HepG2 (cell line): ENCODE measurements around the gene PEX11A. TPM values are rescaled to one million over a fixed set of nuclear protein-coding genes. Genes with fewer than 3 reads are reported as not detected.

Source experiments
- ATAC-seq: fragments of 200-7000 bp; cut with Tn5 transposase; 3 replicates; pipeline ENCODE4 v1.9.1; 2020; ENCODE audit warnings: mild to moderate bottlenecking, moderate library complexity
- BruUV-seq: library from RNA; stranded (reverse); fragments of 400-500 nt; replicated peaks from 2 replicates; lab custom pipeline; 2021; lab: Mats Ljungman, UMichigan
- CTCF ChIA-PET: fragments of 300-600 bp; formaldehyde crosslinking; extraction: SDS; loops from one replicate; lab custom pipeline; 2021; ENCODE audit warnings: low total read pairs, inconsistent platforms, low intra/inter-chr PET ratio; lab: Yijun Ruan, JAX
- POLR2A ChIA-PET: fragments of 350-600 bp; sonication (Branson Sonifier 250); formaldehyde crosslinking; loops from one replicate; lab custom pipeline; 2020; ENCODE audit warnings: antibody characterized with exemption, inconsistent platforms; lab: Yijun Ruan, JAX
- DNase-seq: peaks from one replicate; pipeline ENCODE4 v3.0.0-alpha.2; 2015; ENCODE audit warnings: low spot score
- FAIRE-seq: peaks from 3 replicates; lab custom pipeline; 2011; peaks lifted over from hg19 to GRCh38; lab: Jason Lieb, UNC
- H2AFZ ChIP-seq: one replicate; pipeline ENCODE4 v1.6.1; 2011; ENCODE audit warnings: low read length, inconsistent platforms
- H3K27ac ChIP-seq: fragments of 300-600 bp; 3 replicates; pipeline ENCODE4 v1.8.0; 2011; ENCODE audit warnings: mixed run types, mild to moderate bottlenecking, mixed read lengths, low read length, inconsistent platforms; ENCODE audit not compliant: insufficient read depth; ENCODE audit errors: extremely low read length
- H3K27me3 ChIP-seq, 2 experiments: fragments of 200-600 bp in 1 of 2; 2 replicates in 1 of 2; 3 replicates in 1 of 2; pipeline versions ENCODE4 v1.6.0 to v1.8.0; 2011; ENCODE audit warnings: low read length in 2 of 2, mild to moderate bottlenecking in 2 of 2, moderate library complexity in 2 of 2, inconsistent platforms in 1 of 2; ENCODE audit not compliant: insufficient read depth in 2 of 2, control insufficient read depth in 1 of 2
- H3K36me3 ChIP-seq, 2 experiments: fragments of 200-600 bp in 1 of 2; replicated peaks in 1 of 2; 2 replicates in 1 of 2; 3 replicates in 1 of 2; pipeline versions ENCODE4 v1.5.1 to v1.8.0; 2011; ENCODE audit warnings: low read length in 2 of 2, inconsistent platforms in 1 of 2; ENCODE audit not compliant: insufficient read depth in 2 of 2, control insufficient read depth in 1 of 2
- H3K4me1 ChIP-seq: 2 replicates; pipeline ENCODE4 v1.5.1; 2012; ENCODE audit warnings: low read length, inconsistent platforms; ENCODE audit not compliant: insufficient read depth
- H3K4me2 ChIP-seq: 2 replicates; pipeline ENCODE4 v1.6.0; 2011; ENCODE audit warnings: low read depth, low read length, inconsistent platforms
- H3K4me3 ChIP-seq, 3 experiments: fragments of 200-600 bp in 1 of 3; sonication (generic), shearing (Covaris generic) in 1 of 3; replicated peaks in 1 of 3; 2 replicates each; pipeline ENCODE4 v1.5.1; 2011 to 2016; ENCODE audit warnings: low read length in 3 of 3, inconsistent platforms in 2 of 3, low read depth in 2 of 3, mild to moderate bottlenecking in 2 of 3, control low read depth in 1 of 3, mixed read lengths in 1 of 3; ENCODE audit not compliant: insufficient read depth in 1 of 3
- H3K79me2 ChIP-seq: one replicate; pipeline ENCODE4 v1.6.1; 2011; ENCODE audit warnings: low read length, inconsistent platforms; ENCODE audit not compliant: insufficient read depth
- H3K9ac ChIP-seq: 2 replicates; pipeline ENCODE4 v1.6.0; 2011; ENCODE audit warnings: mild to moderate bottlenecking, low read depth, low read length, inconsistent platforms; ENCODE audit not compliant: insufficient read depth
- H3K9me3 ChIP-seq: 2 replicates; pipeline ENCODE4 v1.5.1; 2012; ENCODE audit warnings: mild to moderate bottlenecking, low read length
- H4K20me1 ChIP-seq: 2 replicates; pipeline ENCODE4 v1.6.0; 2011; ENCODE audit warnings: inconsistent platforms, mild to moderate bottlenecking, low read length, moderate library complexity; ENCODE audit not compliant: insufficient read depth
- JUNB ChIP-seq: sonication (generic); formaldehyde crosslinking; IDR thresholded peaks from 2 replicates; pipeline ENCODE4 v1.8.0; 2022; ENCODE audit warnings: missing genetic modification reagents, mild to moderate bottlenecking, borderline replicate concordance
- KAT8 ChIP-seq: IDR thresholded peaks from 2 replicates; pipeline ENCODE4 v1.6.1; 2016; ENCODE audit warnings: missing genetic modification reagents, missing compliant biosample characterization
- PREB ChIP-seq: sonication (generic); formaldehyde crosslinking; IDR thresholded peaks from 2 replicates; pipeline ENCODE4 v1.4.0; 2020; ENCODE audit warnings: missing genetic modification reagents
- SMAD3 ChIP-seq: sonication (generic); formaldehyde crosslinking; IDR thresholded peaks from 2 replicates; pipeline ENCODE4 v1.4.0; 2020; ENCODE audit warnings: missing genetic modification reagents
- SP2 ChIP-seq: sonication (generic); formaldehyde crosslinking; IDR thresholded peaks from 2 replicates; pipeline ENCODE4 v1.5.1; 2020; ENCODE audit warnings: mild to moderate bottlenecking, missing genetic modification reagents
- SP4 ChIP-seq: sonication (generic); formaldehyde crosslinking; IDR thresholded peaks from 2 replicates; pipeline ENCODE4 v1.8.1; 2023; ENCODE audit warnings: mild to moderate bottlenecking, missing genetic modification reagents
- TBL1XR1 ChIP-seq: fragments of 150-350 bp; IDR thresholded peaks from 2 replicates; pipeline ENCODE4 v1.6.1; 2014; ENCODE audit warnings: borderline replicate concordance, low read length; ENCODE audit not compliant: partially characterized antibody
- THYN1 ChIP-seq: sonication (generic); formaldehyde crosslinking; IDR thresholded peaks from 2 replicates; pipeline ENCODE4 v1.8.1; 2023; ENCODE audit warnings: low read depth, mild to moderate bottlenecking, moderate library complexity, missing genetic modification reagents, borderline replicate concordance
- TSC22D2 ChIP-seq: sonication (generic); formaldehyde crosslinking; IDR thresholded peaks from 2 replicates; pipeline ENCODE4 v1.5.1; 2020; ENCODE audit warnings: missing genetic modification reagents, mild to moderate bottlenecking, borderline replicate concordance
- ZNF230 ChIP-seq: sonication (generic); formaldehyde crosslinking; IDR thresholded peaks from 2 replicates; pipeline ENCODE4 v1.4.0; 2020; ENCODE audit warnings: mild to moderate bottlenecking, missing genetic modification reagents
- ZNF251 ChIP-seq: sonication (generic); formaldehyde crosslinking; IDR thresholded peaks from 2 replicates; pipeline ENCODE4 v1.9.0; 2021; ENCODE audit warnings: mild to moderate bottlenecking, missing genetic modification reagents
- ZNF441 ChIP-seq: sonication (generic); formaldehyde crosslinking; IDR thresholded peaks from 2 replicates; pipeline ENCODE4 v1.7.0; 2021; ENCODE audit warnings: missing genetic modification reagents, borderline replicate concordance
- ZNF501 ChIP-seq: sonication (generic); formaldehyde crosslinking; IDR thresholded peaks from 2 replicates; pipeline ENCODE4 v1.5.1; 2020; ENCODE audit warnings: mild to moderate bottlenecking, moderate library complexity, missing genetic modification reagents
- ZNF607 ChIP-seq: sonication (generic); formaldehyde crosslinking; IDR thresholded peaks from 2 replicates; pipeline ENCODE4 v1.5.1; 2020; ENCODE audit warnings: missing genetic modification reagents, mild to moderate bottlenecking, borderline replicate concordance
- ZNF772 ChIP-seq: sonication (generic); formaldehyde crosslinking; IDR thresholded peaks from 2 replicates; pipeline ENCODE4 v1.5.0; 2020; ENCODE audit warnings: mild to moderate bottlenecking, missing genetic modification reagents
- WGBS: methylation state at CpG from one replicate; pipeline ENCODE4 v1.1.6; 2017; ENCODE audit warnings: low lambda C conversion rate; 5-methylcytosine and 5-hydroxymethylcytosine counted together
- in situ Hi-C: cut with HindIII; loops from 2 replicates; pipeline ENCODE4 v1.10.0; 2017; ENCODE audit warnings: low pct_unique_long_range_greater_than_20kb; ENCODE audit not compliant: extremely low pct_ligation_motif_present
- intact Hi-C: fragments of 100-400 bp; cut with micrococcal nuclease; formaldehyde crosslinking; loops from one replicate; pipeline ENCODE4 v1.10.0; 2022; ENCODE audit not compliant: unreplicated experiment
- polyA plus RNA-seq, 8 experiments: library from polyadenylated mRNA; depleted of rRNA in 3 of 8; stranded (reverse) in 7 of 8; unstranded in 1 of 8; fragments of >200 nt; fragmentation: Illumina TruSeq in 4 of 8; extraction: Trizol in 4 of 8; gene quantifications; 2 replicates each; pipeline versions ENCODE4 v1.2.1 to v1.2.3, GENCODE V29; 2011 to 2016; ENCODE audit warnings: low read depth in 4 of 8, missing spikeins in 1 of 8, mixed read lengths in 1 of 8; ENCODE audit not compliant: insufficient read depth in 1 of 8
- total RNA-seq, 5 experiments: library from RNA; depleted of rRNA; stranded (reverse); fragments of >200 nt; fragmentation: Illumina TruSeq; extraction: Trizol; gene quantifications; 2 replicates each; pipeline ENCODE4 v1.2.3, GENCODE V29; 2016; ENCODE audit warnings: low read depth in 1 of 5
- TF ChIP-seq, protein P1 (sequence below): sonication (generic); formaldehyde crosslinking; IDR thresholded peaks from 2 replicates; pipeline ENCODE4 v1.5.1; 2020; ENCODE audit warnings: mild to moderate bottlenecking, missing genetic modification reagents
- TF ChIP-seq, protein P2 (sequence below): sonication (generic); formaldehyde crosslinking; IDR thresholded peaks from 2 replicates; pipeline ENCODE4 v1.8.1; 2022; ENCODE audit warnings: low read depth, mild to moderate bottlenecking, missing genetic modification reagents

Gene PEX11A
- total and polyA plus RNA-seq, 2 of the 13 experiments (the other 11 are each of a cell fraction or from before 2014, with no cell fraction given) = 9.9 to 15.1 TPM

DNA sequence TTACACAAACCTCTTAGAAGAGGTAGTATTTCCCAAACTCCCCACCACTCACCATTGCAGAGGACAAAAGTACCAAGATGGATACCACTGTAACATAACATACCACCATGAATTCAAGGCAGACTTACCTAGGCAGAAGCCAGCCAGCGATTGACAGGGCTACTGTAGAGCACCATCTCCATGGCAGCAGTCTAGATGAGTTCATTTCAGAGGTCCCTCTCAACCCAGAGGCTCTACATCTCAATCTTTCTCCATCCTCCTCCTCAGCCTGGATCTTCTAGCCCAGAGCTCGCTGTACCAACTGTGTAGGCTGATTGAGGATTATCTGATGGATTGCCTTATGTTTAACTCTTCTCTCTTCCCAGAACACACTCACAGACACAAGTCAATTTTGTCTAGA lies 9.4 kb downstream of the PEX11A start:
- ATAC-seq (peak; percentile 18), DNase-seq (no peak), FAIRE-seq (no peak)
- H3K4me3 ChIP-seq = peak overlapping the region in 1 of 3 experiments; percentile 4; a peak in 1 of 6 replicates
- peak overlapping the region; percentile 46 for H3K4me2 ChIP-seq
- H3K27ac ChIP-seq = peak overlapping the region; percentile 85
- ChIA-PET POLR2A (interaction anchor here (0.9 kb wide), 2 partner anchors 34 to 322 kb away, joined by 3 to 5 read pairs; no protein-coding TSS in a partner anchor), CTCF (no interaction called here)
- peaks cover 36% of the 10 kb centered on the region for H3K4me1 ChIP-seq
- H3K36me3 ChIP-seq = no peaks in the 10 kb centered on the region; a peak in 2 of 5 replicates
- H3K79me2 ChIP-seq = no peaks in the 10 kb centered on the region
- no peaks in the 10 kb centered on the region for H3K9me3 ChIP-seq
- H3K9ac ChIP-seq = no peak overlapping the region
- BruUV-seq = no TSS peak
- intact Hi-C loops = no loop called here
- H2AFZ ChIP-seq = no peak overlapping the region
- in situ Hi-C loops = no loop called here
- WGBS = 86% methylated on average over 2 of the region's 2 CpGs
- no peaks in the 10 kb centered on the region for H4K20me1 ChIP-seq
- H3K27me3 ChIP-seq = no peaks in the 10 kb centered on the region
- no peak for TF ChIP-seq JUNB (CRISPR knock-in tag)
- TF ChIP-seq ZNF251 (CRISPR knock-in tag) = no peak
- TF ChIP-seq ZNF501 = no peak
- no peak for TF ChIP-seq THYN1 (CRISPR knock-in tag)
- no peak for TF ChIP-seq ZNF230 (CRISPR knock-in tag)
- no peak for TF ChIP-seq ZNF607 (CRISPR knock-in tag)
- TF ChIP-seq SMAD3 (CRISPR knock-in tag) = no peak
- TF ChIP-seq TSC22D2 (CRISPR knock-in tag) = no peak
- TF ChIP-seq ZNF772 = no peak
- TF ChIP-seq, protein P1, sequence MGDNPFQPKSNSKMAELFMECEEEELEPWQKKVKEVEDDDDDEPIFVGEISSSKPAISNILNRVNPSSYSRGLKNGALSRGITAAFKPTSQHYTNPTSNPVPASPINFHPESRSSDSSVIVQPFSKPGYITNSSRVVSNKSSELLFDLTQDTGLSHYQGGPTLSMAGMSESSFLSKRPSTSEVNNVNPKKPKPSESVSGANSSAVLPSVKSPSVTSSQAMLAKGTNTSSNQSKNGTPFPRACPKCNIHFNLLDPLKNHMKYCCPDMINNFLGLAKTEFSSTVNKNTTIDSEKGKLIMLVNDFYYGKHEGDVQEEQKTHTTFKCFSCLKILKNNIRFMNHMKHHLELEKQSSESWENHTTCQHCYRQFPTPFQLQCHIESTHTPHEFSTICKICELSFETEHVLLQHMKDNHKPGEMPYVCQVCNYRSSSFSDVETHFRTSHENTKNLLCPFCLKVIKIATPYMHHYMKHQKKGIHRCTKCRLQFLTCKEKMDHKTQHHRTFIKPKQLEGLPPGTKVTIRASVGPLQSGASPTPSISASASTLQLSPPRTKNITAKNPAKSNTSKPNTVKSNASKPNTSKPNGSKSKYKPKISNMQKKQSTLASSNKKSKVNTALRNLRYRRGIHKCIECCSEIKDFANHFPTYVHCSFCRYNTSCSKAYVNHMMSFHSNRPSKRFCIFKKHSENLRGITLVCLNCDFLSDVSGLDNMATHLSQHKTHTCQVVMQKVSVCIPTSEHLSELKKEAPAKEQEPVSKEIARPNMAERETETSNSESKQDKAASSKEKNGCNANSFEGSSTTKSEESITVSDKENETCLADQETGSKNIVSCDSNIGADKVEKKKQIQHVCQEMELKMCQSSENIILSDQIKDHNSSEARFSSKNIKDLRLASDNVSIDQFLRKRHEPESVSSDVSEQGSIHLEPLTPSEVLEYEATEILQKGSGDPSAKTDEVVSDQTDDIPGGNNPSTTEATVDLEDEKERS (CRISPR knock-in tag) = no peak
- TF ChIP-seq PREB = no peak
- no peak for TF ChIP-seq SP4 (CRISPR knock-in tag)
- TF ChIP-seq ZNF441 (CRISPR knock-in tag) = no peak
- no peak for TF ChIP-seq SP2
- TF ChIP-seq TBL1XR1 = no peak
- TF ChIP-seq, protein P2, sequence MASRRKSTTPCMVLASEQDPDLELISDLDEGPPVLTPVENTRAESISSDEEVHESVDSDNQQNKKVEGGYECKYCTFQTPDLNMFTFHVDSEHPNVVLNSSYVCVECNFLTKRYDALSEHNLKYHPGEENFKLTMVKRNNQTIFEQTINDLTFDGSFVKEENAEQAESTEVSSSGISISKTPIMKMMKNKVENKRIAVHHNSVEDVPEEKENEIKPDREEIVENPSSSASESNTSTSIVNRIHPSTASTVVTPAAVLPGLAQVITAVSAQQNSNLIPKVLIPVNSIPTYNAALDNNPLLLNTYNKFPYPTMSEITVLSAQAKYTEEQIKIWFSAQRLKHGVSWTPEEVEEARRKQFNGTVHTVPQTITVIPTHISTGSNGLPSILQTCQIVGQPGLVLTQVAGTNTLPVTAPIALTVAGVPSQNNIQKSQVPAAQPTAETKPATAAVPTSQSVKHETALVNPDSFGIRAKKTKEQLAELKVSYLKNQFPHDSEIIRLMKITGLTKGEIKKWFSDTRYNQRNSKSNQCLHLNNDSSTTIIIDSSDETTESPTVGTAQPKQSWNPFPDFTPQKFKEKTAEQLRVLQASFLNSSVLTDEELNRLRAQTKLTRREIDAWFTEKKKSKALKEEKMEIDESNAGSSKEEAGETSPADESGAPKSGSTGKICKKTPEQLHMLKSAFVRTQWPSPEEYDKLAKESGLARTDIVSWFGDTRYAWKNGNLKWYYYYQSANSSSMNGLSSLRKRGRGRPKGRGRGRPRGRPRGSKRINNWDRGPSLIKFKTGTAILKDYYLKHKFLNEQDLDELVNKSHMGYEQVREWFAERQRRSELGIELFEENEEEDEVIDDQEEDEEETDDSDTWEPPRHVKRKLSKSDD = no peak
- TF ChIP-seq KAT8 (CRISPR knock-in tag) = no peak
